OCI-LY3 (cell line): ENCODE results near the gene KCNS3.

Source experiments
- CTCF ChIP-seq: fragments of 200-600, 300-600 bp; sonication (generic); IDR thresholded peaks from 2 replicates; pipeline ENCODE4 v1.5.1; 2014; ENCODE audit warnings: antibody characterized with exemption, low read length, low read depth
- EZH2phosphoT487 ChIP-seq: fragments of 200-600 bp; shearing (Covaris generic); IDR thresholded peaks from 2 replicates; pipeline ENCODE4 v1.6.1; 2018; ENCODE audit warnings: antibody characterized with exemption, mixed run types, low read depth

- TF ChIP-seq CTCF (no peak), EZH2phosphoT487 (no peak)
Measured at GRCh38 chr2:17915811-17916518, 37.5 kb downstream of the KCNS3 start.
